GM18498 (cell line): Measurements from ENCODE around the gene ARL6IP4.

Experiments
- ATAC-seq: cut with Tn5 transposase; IDR thresholded peaks from one replicate; pipeline ENCODE4 v1.9.1; 2021; ENCODE audit warnings: mild to moderate bottlenecking, moderate library complexity; ENCODE audit not compliant: unreplicated experiment

The ARL6IP4 gene

GRCh38 chr12:122989874-122990419, 9.5 kb downstream of the ARL6IP4 start:
- no peak for ATAC-seq

- no peak for ATAC-seq
Measured at GRCh38 chr12:122990561-122990960, 10.1 kb downstream of the ARL6IP4 start.

- no peak for ATAC-seq
Measured at GRCh38 chr12:122990961-122991622, 10.6 kb downstream of the ARL6IP4 start.

- no peak for ATAC-seq
Measured at GRCh38 chr12:122991623-122992275, 11.3 kb downstream of the ARL6IP4 start.

GRCh38 chr12:122992386-122992785, 11.9 kb downstream of the ARL6IP4 start:
- no peak for ATAC-seq

DNA sequence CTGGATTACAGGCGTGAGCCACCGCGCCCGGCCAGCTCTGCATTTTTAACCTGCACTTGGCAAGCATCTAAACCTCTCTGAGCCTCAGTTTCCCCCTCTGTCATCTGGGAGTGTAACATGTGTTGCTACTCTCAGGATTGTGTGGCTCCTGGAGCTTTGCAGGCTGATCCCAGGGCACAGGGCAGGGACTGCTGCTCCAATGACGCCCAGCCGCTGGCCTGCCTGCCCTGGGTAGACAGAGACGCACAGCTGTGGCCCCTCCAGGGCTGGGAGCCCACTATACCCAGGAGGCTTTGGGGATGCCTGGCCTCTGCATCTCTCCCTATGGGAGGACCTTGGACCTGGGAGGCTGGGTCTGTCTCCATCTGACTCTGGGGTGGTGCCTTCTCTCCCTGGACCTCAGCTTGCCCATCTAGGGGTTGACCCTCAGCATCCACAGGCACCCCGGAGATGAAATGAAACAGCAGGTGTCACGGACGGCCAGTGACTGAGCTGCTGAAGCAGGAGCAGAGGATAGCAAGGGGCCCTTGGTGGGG, 13.7 kb downstream of the ARL6IP4 start:
- no peak for ATAC-seq

DNA sequence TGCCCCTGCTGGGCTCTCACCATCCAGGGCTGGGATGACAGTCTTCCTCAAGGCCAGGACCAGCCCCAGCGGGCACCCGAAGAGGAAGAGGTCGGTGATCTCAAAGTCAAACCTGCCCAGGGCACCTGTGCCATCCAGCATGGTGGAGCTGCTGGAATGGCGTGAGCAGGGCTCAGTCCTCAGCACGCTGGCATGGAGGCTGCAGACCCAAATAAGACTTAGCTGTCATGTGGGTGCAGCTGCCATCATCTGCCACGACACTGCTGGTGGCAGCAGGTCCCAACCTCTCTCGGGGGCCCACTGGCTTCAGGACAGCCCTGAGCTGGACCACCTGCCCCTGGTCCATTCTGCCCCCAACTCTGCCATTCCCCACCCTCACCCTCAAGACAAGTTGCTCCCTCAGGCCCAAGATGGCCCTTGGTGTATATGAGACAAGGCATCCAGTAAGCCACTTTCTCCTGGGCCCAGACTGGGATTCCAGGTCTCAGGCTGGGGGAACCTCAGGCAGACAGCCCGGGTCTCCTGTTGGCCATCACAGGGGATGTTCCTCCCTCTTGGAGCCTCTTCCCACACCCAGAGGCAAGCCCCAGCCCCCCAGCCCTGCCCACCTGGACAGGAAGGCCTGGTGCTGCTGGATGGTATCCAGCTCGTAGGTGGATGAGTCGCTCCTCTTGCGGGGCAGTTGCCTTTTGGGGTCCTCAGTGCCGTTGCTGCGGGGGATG, 14.5 kb downstream of the ARL6IP4 start:
- ATAC-seq: no peak

- no peak for ATAC-seq
Measured at GRCh38 chr12:122995503-122996187, 15.2 kb downstream of the ARL6IP4 start.

- ATAC-seq: no peak
Measured at GRCh38 chr12:122996188-122996601, 15.7 kb downstream of the ARL6IP4 start.

DNA sequence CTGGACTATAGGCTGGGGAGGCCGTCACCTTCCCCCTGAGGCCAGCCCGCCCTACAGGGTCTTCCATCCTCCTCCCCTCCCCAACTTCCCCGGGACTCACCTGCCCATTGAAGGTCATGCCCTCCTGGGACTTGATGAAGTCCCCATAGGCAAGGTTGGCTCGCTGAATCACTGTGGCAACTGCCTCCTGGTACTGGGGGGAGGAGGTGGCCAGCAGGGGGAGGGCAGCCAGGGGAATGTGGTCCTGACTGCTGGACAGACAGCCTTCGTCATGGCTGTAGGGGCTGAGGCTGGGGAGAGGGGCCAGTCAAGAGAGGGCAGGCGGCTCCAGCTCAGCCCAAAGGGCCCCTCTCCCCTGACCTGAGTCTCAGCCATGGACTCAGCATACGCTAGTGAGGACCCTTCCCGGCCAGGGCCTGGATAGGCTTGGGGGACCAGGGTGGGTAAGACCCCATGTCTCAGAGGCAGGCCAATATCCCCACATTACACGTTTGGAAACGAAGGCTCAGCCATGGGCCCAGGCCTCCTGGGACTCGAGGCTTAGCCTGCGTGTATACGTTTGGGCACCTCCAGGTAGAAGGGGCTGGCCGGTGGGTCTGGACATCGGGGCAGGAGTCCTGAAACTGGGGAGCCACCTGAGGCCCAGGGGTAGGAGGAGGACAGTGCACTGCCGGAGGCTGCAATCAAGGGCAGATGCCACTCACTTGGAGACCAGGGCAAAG, 16.3 kb downstream of the ARL6IP4 start:
- no peak for ATAC-seq

GRCh38 chr12:122997343-122998250, 17.1 kb downstream of the ARL6IP4 start:
- no peak for ATAC-seq

- no peak for ATAC-seq
Measured at GRCh38 chr12:122998316-122998715, 17.8 kb downstream of the ARL6IP4 start.

GRCh38 chr12:122999196-122999946, 18.9 kb downstream of the ARL6IP4 start:
- ATAC-seq: no peak

DNA sequence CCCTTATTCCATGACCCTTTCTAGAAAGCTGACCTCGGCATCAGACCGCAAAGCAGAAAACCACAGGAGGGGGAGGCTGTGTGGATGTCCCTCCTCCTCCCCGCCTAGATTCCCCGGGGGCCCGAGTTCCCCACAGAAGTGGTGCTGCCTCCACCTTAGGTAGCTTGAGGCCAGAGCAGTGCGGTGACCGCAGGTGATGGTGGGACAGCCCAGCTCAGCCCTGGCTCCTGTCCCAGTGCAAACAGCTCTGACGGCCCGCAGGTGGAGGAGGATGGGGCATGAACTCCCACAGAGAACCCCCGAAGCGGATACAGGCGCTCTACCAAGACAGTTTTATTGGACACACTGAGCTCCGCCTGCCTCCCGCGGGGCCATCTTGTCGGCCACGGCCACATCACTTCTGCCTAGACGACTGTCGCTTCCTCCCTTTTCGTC, 19.5 kb downstream of the ARL6IP4 start:
- ATAC-seq: no peak

GRCh38 chr12:123000578-123000977, 20.1 kb downstream of the ARL6IP4 start:
- no peak for ATAC-seq

GRCh38 chr12:123001464-123001863, 21.0 kb downstream of the ARL6IP4 start:
- ATAC-seq: no peak

- ATAC-seq: no peak
Measured at GRCh38 chr12:123003257-123003656, 22.8 kb downstream of the ARL6IP4 start.

DNA sequence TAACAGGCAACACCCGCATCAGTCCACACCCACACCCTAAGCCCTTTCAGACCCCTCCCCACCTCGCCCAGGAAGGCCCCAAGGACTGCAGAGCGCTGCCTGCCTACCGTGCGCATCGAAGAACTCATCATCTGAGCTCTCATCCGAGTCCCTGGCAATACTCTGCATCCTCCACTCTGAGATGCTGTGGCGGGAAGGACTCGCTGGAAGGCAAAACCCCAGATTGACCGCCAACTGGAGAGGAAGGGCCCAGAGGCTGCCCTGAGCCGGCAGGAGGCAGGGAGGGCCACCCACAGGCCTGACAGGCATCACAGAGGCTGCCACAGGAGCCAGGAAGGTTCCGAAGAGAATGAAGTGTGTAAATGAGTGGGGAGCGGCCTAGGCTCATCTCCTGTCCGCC, 23.8 kb downstream of the ARL6IP4 start:
- ATAC-seq: no peak
